WI38 (cell line): Measurements from ENCODE around the gene RUFY2.

Experiments
- H3K4me3 ChIP-seq: 2 replicates; pipeline ENCODE4 v1.5.1; 2011; ENCODE audit warnings: low read depth, mild to moderate bottlenecking, control low read depth, low read length
- CTCF ChIP-seq: IDR thresholded peaks from 2 replicates; pipeline ENCODE4 v1.5.1; 2012; ENCODE audit warnings: low read depth, mild to moderate bottlenecking, control low read depth, low read length

RUFY2 gene

DNA sequence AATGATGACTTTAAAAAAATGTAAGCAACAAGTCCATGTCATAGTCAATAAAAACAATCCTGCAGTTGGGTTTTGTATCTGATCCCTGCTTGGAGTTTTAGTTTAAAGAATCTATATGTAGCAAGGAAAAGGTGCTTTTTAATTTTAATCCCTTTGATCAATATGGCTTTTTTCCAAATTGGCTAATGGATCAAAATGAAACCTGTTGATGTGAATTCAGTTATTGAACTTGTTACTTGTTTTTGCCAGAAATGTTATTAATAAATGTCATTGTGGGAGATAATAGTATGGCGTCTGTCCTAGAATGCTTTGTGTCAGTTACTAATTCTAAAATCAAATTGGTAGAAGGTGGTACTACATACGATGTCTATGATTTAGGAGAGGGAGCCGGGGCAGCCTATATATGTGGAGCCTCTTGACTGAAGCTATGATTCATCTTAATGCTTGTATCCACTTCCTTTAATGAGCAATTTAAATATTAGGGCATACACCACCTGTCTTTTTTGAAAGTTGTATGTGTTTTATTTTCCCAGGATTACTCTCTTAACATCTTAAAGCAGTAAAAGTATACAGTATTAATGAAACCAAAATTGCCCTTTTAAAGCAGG is 64.1 kb downstream of the RUFY2 start:
- H3K4me3 ChIP-seq, result no peak overlapping the region
- TF ChIP-seq CTCF, result no peak

- no peak for TF ChIP-seq CTCF
- no peak overlapping the region for H3K4me3 ChIP-seq
Observed at GRCh38 chr10:68340358-68341080, 66.6 kb downstream of the RUFY2 start.

GRCh38 chr10:68336754-68337351 is 70.2 kb downstream of the RUFY2 start:
- no peak for TF ChIP-seq CTCF
- no peak overlapping the region for H3K4me3 ChIP-seq

GRCh38 chr10:68334672-68335467 is 72.2 kb downstream of the RUFY2 start:
- H3K4me3 ChIP-seq, result peak overlapping the region; percentile 98
- no peak for TF ChIP-seq CTCF

DNA sequence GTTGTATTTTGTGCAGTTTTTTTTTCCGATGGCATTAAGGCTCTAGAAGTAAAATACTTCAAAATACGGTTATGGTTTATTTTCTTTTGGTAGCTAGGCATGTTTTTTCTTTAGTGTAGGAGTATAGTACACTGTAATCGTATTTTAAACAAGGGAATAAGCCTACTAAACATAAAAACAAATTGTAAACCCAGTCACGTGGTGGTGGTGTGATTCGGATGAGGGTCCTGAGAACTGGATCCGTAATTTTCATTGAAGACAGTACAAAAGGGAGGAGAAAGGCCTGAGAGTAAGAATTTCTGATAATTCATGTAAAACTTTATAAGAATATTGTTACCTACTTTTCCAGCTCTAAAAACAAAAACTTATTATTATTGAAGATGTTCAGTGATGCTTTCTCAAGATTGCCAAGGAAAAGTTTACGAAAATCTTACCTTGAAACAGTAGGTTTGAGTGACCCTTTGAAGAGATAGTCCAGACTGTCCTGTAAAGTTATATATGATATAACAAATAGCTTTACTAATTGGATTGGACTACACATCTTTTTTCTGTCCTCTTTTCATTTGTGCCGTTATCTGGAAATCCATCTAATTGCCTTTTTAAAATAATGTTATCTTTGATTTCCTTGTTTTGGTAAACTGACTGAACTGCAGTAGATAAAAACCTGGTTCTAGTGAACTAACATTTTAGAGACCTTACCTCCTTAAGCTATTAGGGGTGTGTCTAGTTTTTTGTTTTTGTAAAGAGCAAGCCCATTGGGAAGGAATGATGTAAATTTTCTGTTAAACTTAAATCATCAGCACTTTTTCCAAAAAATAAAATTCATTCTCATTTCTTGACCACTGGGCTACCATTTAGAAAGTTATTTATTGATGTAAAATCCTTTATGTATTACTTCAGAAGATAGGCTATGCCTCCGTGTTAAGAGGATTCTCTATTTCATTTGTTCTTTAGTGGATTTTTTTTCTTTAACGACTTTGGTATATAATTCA is 73.3 kb downstream of the RUFY2 start:
- H3K4me3 ChIP-seq, result peak overlapping the region; percentile 98
- no peak for TF ChIP-seq CTCF

DNA sequence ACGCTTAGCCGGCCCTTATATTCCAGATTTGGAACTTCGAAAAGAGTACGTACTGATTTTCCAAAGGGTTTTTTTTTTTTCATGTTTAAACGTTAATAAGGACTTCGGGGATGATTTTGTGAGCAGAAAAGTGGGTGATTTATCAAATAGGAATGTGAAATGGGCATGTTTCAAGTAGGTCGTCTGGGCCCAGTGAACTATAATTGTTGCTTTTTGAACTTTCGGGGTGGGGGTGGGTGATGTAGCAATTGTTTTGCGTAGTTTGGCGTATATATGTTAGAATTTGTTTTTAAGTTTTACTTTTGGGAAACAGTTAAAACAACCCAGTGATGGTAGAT is 74.0 kb downstream of the RUFY2 start:
- H3K4me3 ChIP-seq, result peak overlapping the region; percentile 98
- no peak for TF ChIP-seq CTCF
